Medulla oblongata (tissue), 1 donor: Measurements from ENCODE around the gene CCDC60.
"Not testable (repeated sequence)": the region's sequence is repeated elsewhere in the genome, so short reads cannot be mapped to it uniquely, and the experiment has no call there.

Experiments used
- DNase-seq: peaks from one replicate; pipeline ENCODE4 v3.0.0-alpha.2; 2015; ENCODE audit errors: extremely low spot score

CCDC60 gene

GRCh38 chr12:119338593-119339363, 4.2 kb downstream of the CCDC60 start:
- no peak for DNase-seq

DNA sequence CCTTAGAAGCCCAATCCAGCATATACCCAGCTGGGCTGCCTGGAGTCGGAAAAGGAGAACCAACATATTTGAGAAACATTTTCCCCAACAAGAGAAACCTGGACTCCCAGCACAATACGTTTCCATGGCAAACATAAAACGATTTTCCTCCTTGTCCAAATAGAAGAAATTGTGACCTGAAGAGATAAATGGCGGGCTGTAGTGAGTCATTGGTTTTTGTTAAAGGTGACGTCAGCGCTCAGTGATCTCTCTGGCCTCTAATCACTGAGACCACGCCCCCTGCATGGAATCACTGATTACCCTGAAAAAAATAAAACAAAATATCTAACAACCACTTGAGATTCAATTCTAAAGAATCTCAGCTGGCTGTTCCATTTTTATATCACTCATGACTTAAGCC, 6.0 kb downstream of the CCDC60 start:
- no peak for DNase-seq

DNA sequence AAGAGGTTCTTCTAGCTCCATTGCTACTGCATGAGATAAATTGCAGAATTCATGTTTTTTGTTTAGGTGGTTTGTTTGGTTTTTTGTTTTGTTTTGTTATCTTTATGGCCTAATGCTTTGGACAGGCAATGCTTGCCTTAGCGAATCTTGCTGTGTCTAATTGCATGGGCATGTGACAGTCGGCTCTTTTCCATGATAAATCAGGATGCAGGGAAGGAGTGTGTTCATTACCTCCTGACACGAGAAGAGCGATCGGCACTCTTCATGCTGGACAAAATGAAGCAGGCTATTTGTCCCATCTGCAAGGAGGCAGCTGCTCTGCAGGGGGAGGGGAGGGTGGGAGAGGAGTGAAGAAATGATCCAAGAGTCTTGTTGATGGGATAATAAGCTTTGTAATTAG, 6.5 kb downstream of the CCDC60 start:
- DNase-seq = no peak

DNA sequence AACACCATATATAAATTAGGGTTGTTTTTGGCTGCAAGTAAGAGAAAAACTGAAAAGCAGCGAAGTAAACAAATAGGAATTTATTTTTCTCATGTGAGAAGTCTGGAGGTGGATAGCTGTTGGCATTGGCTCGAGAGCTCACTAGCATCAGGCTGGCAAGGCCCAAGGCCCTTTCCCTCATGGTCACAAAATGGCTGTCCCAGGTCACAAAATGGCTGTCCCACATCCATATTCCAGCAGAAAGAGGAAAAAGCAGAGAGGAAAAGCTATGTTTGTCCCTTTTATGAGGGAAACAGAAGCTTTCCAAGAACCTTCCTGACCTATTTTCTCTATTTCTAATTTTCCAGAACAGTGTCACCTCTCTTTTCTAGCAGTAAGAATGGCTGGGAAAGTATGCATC, 7.5 kb downstream of the CCDC60 start:
- no peak for DNase-seq

DNA sequence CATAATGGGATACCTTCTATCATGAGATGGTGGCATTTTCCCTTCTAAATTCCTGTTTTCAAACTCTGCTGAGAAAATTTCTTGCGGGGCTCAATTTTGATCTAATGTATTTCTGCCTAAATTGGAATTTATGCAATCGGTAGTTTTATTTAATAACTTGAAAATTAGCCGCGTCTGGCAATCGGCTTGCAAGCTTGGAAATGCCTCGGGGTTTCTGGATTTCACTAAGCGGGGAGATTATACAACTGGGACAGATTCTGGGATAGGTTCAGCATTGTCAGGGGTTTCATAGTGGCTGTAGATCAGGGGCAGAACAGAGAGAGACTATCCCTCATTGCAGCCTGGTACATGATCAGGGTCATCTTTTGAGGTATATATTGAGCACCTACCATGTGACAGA, 8.6 kb downstream of the CCDC60 start:
- DNase-seq = no peak

- no peak for DNase-seq
These were observed 19.6 kb downstream of the CCDC60 start for GRCh38 chr12:119354172-119354571.

- DNase-seq = not testable (repeated sequence)
These were observed 25.8 kb downstream of the CCDC60 start for GRCh38 chr12:119360366-119360765.

GRCh38 chr12:119363037-119363436, 28.5 kb downstream of the CCDC60 start:
- DNase-seq = no peak

GRCh38 chr12:119363490-119363889, 29.0 kb downstream of the CCDC60 start:
- no peak for DNase-seq

GRCh38 chr12:119365451-119365850, 30.9 kb downstream of the CCDC60 start:
- DNase-seq = no peak

DNA sequence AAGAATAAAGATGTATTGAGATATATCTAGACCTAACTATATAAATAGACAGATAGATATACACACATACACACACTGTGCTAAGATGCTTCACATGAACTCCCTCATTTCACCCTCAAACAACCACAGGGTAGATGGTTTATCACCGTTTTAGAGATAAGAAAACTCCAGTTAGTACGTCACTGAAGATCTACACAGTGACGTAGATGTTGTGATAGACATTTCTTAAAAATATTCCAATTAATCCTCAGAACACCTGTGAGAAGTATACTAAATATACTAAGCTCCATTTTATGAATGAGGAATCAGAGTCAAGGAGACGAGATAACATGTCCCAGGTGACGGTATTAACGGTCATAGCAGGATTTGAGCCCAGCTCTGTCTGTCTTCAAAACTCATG, 31.5 kb downstream of the CCDC60 start:
- DNase-seq = no peak

DNA sequence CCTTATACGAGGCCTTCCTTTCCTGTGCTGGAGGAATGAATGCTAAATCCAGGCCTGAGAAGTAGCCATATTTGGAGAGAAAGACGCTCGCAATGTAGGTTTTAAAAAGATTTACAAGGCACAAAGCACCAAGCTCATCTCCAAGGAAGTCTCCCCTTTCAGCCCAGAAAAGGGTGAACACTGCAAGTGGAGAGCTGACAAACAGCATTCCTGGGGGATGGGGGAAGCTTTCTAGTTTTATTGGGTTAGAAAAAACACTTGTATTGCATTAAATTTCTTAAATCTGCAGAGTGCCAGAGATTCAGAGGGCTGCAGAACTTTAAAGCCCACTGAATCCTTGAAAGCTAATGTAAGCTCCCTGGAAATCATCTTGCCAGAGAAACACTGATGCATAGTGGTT, 34.6 kb downstream of the CCDC60 start:
- DNase-seq = no peak

GRCh38 chr12:119369907-119370546, 35.5 kb downstream of the CCDC60 start:
- no peak for DNase-seq

- DNase-seq = no peak
These were observed 38.0 kb downstream of the CCDC60 start for GRCh38 chr12:119372540-119372939.

GRCh38 chr12:119373001-119373400, 38.5 kb downstream of the CCDC60 start:
- DNase-seq = no peak

- no peak for DNase-seq
These were observed 39.1 kb downstream of the CCDC60 start for GRCh38 chr12:119373666-119374065.

DNA sequence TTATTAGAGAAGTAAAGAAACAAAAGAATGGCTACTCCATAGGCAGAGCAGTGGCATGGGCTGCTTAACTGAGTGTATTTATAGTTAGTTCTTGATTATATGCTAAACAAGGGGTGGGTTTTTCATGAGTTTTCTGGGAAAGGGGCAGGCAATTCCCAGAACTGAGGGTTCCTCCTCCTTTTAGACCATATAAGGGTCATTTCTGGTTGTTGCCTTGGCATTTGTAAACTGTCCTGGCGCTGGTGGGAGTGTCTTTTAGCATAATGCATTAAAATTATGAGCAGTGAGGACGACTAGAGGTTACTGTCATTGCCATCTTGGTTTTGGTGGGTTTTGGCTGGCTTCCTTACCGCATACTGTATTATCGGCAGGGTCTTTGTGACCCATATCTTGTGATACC, 40.1 kb downstream of the CCDC60 start:
- no peak for DNase-seq

DNA sequence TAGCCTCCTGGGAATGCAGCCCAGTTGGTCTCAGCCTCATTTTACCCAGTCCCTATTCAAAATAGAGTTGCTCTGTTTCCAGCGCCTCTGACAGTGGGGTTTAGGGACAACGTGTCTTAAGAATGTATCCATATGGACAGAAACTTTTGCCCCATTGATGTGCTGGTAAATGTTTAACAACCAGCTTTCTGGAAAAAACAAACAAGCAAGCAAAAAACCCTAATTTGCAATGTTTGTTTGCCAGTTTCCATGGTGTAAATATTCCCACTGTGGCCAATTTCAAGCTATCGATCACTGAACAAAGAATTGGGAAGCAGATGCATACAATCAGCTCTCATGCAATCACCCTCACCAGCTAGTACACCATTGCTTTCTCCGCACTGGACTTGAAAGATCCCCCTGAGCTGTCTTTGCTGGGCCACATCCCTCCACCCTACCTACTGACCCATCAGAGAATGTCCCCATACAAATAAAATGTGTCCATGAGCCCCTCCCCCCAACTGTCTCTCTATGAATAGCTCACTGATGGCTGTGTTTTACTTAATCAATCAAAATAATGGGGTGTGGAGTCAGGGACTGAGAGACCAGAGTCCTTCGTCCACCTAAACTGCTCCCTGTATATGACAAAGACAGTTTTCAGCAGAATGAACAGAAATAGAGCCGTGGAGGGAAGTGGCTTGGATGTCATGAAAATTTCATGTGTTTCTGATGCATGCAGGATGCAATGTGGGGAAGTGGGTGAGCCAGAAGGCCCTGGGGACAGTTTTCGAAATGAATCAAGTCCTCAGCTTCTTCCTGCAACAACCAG, 40.8 kb downstream of the CCDC60 start:
- peak; percentile 87 for DNase-seq

DNA sequence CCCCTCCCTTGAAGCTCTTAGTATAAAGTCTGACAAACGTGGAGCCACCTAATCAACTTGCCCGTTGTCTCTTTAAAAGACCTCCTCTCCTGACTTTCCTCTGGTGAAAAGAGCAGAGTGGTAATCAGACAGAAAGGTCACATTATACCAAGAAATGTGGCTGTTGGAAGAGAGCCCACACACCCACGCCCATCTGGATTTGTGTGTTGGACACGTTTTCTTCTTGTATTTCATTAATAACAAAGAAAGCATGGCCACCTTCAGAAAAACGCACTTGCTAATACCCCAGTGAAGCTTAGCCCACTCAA, 41.3 kb downstream of the CCDC60 start:
- DNase-seq = no peak

DNA sequence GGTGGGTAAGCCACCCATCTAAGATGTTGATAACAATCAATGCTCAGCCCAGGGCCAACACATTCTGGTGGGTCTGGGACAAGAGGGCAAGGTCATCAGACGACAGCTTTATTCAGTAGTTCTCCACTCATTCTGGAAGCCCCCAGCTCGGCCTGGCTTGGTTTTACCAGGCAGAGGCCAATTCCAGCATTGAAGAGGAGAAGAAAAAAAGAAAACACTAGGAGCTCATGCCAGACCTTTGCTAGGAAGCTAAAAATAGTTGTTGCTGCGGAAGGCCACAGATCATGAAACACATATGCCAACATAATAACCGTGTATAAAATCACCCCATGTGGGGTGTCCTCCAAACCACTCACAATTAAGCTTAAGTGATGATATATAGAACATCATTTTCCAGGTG, 44.4 kb downstream of the CCDC60 start:
- no peak for DNase-seq

DNA sequence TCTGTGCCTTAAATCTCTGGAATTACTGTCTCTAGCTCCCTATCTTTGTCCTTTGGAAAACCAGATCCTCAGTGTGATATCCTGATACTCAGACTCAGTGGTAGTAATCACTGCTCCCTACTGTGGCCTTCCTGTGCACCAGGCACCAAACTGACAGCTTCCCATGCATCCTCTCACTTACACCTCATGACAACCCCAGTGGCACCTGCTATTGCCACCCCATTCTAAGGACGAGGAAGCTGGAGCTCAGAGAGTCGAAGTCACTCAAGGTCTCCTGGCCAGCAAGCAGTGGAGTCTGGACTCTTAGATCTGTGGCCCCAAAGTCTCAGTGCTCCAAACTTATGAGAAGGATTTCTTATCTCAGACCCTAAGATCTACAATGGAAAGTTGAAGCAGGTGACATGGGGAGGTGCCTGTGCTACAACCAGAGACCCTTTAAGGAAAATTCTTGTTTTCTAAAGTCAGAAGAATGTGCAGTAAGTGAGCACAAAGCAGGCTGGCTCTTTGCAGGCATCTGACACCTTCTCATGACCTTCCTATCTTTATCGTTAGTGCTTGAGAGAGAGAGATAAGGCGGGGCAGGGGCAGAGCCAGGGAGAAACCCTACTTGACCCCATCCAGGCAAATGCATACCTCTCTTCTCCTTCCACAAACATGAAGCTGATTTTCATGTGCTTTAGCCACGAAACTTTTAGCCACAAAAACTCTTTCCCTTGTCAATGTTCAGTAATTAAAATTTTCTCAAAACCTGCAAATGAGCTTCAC, 47.1 kb downstream of the CCDC60 start:
- DNase-seq = no peak

- no peak for DNase-seq
These were observed 48.7 kb downstream of the CCDC60 start for GRCh38 chr12:119383206-119383605.
